SH-SY5Y (cell line): ENCODE results near the gene INPP4A.

Experiments used
- GATA2 ChIP-seq: IDR thresholded peaks from 2 replicates; pipeline ENCODE4 v1.6.1; 2011; ENCODE audit warnings: mild to moderate bottlenecking, low read depth, low read length
- GATA3 ChIP-seq: IDR thresholded peaks from 2 replicates; pipeline ENCODE4 v1.6.1; 2011; ENCODE audit warnings: low read depth, mild to moderate bottlenecking, low read length, moderate library complexity

GRCh38 chr2:98547092-98547790, 102.6 kb downstream of the INPP4A start:
- no peak for TF ChIP-seq GATA3
- no peak for TF ChIP-seq GATA2
